ENCODE results near the gene BTBD2.

The BTBD2 gene

DNA sequence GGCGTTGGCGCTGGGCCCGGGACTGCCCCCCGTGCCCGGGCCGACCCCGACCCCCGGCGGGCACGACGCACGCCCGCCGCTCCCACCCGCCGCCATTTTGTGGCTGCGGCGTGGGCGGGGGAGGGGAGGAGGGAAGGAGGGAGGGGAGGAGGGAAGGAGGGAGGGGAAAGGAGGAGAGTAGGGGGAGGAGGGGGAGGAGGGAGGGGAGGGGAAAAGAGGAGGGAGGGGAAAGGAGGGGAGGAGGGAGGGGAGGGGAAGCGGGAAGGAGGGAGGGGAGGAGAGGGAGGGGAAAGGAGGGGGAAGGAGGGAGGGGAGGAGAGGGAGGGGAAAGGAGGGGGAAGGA lies at the start of gene BTBD2:
Gene BTBD2, minus strand, starts transcription at position 107 of the 343 bp plus-strand sequence. Its CDS starts 11 bp downstream, at position 96.
- DNase-seq (ENCODE audit: low read depth), result no peak

DNA sequence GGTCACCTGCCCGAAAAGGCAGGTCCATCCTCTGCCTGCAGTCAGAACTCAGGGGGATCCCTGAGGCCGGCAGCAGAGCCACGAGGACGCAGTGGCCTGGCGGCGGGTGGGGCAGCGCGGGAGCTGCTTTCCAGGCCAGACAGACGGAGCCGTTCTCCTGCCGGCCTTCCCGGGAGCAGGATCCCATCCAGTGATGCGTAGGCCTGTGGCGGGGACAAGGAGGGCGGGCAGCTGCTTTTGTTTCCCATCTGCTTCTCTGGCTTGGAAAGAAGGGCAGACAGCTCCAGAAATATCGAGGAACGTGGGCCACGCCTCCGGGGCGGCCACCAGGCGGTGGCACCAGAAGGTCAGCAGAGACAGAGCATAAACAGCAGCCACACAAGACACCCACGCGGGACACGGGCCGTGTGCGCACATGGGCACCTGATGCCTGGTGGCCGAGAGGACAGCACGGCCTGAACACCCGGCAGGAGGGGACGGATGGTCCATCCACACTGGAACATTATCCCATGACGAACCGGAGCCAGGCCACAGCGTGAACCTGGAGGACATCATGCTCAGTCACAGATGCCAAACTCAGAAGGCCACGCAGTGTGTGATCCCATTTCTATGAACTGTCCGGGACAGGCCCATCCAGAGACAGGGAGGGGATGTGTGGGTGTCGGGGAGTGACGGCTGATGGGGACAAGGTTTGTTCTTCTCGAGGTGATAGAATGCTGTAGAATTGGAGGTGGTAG lies 49.4 kb upstream of the BTBD2 start:
- no peak for DNase-seq (ENCODE audit: low read depth)

DNA sequence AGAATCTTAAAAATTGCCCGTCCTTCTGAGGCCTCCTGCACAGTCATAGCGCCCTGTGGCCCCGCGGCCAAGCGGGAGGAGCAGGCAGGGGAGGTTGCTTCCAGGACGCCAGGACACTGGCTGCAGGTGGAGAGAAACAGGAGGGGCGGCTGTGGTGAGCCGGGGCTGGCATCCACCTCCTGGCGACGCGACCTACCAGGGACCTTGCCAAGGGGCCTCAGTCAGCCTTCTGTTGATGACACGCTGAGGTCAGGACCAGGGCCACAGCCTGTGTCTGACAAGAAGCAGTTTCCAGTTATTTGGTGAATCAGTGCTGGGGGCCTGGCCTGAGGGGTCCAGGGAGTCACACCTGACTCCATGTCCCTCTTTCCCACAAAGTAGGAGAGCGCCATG lies 48.9 kb upstream of the BTBD2 start:
- DNase-seq (ENCODE audit: low read depth), result no peak

DNA sequence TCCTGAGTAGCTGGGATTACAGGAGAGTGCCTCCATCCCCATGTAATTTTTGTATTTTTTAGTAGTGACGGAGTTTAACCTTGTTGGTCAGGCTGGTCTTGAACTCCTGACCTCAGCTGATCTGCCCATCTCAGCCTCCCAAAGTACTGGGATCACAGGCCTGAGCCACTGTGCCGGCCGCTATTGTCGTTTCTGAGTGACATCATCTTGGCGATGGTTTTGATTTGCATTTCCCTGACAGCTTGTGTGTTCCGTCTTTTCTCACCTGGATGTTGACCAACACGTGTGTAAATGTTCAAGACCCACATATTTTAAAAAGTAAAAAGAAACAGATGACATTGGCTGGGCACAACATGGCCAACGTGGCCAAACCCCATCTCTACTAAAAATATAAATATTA lies 48.3 kb upstream of the BTBD2 start:
- no peak for DNase-seq (ENCODE audit: low read depth)

DNA sequence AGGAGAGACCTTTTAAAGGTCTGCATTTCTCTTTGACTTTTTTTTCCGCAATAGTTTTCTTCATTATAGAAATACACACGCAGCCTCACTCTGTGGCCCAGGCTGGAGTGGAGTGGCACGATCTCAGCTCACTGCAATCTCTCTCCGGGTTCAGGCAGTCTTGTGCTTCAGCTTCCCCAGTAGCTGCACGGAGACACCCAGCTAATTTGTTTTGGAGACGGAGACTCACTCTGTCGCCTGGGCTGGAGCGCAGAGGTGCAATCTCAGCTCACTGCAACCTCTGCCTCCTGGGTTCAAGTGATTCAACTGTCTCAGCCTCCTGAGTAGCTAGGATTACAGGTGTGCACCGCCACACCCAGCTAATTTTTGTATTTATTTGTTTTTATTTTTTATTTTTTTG lies 47.3 kb upstream of the BTBD2 start:
- no peak for DNase-seq (ENCODE audit: low read depth)

DNA sequence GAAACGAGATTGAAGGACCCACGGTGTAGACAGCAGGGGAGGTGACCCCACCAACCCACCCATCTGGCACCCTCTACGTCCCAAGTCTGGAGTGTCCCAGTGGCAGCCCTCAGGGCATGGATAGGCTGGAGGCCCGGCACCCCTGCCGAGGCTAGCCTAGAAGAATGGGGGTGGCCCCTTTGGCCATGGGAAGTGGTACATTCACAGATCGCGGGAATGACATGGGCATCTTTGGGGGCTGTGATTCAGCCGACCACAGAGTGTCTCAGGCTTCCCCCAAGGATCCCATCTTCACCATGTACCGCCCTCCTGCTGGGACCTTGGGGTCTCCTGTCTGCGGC lies 46.8 kb upstream of the BTBD2 start:
- no peak for DNase-seq (ENCODE audit: low read depth)

DNA sequence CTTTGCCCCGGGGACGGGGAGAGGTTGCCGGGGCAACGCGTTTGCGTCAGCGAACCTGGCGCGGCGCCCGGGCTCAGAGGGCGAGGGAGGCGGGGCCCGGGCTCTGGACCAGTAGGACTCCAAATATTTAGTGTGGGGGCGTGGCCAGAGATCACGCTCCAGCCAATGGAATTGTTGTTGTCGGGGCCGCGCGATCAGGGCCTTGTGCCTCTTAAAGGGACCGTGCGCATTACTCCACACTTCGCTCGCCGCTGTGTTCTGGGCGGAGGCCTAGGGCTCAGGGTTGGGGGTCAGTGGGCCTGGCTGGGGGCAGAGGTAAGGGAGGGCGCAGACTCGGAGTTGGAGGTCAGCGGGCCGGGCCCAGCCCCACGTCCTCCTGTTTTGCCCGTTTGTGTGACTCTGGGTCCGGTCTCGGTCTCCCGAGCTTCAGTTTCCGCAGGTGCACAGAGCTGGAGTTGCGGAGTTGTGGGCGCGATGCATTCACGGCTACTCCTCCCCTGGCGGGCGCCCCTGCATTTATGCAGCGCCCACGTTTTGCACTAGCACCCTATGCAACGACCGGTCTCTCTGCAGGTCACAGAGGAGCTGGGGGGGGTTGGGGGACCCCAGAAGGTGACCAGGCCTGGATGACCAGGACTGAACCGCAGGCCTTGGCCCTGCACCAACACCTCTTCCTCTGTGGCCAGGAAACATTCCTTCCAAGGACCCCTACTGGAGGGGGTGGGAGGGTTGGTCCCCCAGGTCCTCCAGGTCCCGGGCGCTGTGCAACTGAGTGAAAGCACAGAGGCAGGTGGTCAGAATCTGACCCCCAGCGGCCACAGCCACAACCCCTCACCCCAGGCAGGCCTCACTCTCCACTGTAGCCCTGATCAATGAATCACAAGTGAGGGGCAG lies 46.2 kb upstream of the BTBD2 start:
- peak; percentile 88 for DNase-seq (ENCODE audit: low read depth)

DNA sequence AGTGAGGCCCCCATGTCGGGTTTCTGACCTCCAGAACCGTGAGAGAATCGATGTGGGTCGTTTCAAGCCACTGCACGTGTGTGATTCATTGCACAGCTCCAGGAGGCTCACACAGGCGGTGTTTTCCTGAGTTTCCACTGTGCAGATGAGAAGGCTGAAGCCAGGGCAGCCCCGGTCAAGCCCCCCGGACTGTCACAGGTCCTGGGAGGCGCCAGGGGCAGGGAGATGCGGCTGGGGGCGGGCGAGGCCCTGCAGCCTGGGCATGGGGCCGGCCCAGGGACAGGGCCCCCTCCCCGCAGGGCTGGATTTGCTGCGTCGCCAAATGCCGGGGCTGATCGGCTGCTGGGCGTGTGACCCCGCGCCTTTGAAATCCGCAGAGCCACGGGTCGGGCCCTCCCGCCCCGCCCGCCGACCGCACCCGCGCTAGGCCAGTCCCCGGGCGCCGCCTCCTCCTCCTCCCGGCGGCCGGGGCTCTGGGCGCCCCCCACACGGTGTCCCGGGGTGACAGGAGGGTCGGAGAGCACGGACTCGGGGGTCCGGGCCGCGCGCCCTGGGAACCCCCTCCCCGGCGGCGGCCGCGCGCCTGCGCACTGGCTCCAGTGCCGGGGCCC lies 45.5 kb upstream of the BTBD2 start:
- no peak for DNase-seq (ENCODE audit: low read depth)

DNA sequence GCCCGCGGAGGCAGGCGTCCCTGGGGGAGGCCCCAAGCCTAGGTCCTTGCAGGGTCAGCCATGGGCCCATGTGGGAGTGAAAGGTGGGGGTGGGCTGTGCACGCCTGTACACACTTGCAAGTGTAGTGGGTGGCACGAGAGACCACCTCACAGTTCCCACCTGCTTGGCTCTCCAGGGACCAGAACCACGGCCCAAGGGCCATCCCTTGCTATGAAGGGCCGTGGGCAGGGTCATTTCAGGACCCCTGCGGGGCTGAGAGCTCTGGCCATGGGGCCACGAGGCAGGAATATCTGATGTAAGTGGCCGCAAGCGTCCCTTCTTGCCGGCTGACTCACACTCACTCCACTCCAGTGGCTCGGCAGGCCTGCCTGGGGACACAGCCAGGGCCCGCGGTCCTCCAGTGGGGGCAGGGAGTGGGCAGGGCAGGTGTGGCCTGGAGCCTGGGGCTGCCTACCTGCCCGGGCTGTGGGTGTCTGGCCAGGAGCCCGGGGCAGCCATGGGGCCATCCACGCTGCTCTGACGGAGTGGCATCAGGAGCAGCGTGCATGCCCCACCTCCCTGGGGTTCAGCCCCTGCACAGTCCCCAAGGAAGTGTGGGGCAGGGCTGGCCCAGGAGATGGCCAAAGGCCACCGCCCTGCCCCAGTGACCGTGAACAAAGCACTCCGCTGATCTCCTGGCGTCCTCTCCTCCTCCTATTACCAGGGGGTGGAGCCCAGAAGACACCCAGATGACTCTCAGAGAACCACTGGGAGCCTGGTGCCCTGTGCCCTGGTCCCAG lies 44.1 kb upstream of the BTBD2 start:
- DNase-seq (ENCODE audit: low read depth), result no peak

DNA sequence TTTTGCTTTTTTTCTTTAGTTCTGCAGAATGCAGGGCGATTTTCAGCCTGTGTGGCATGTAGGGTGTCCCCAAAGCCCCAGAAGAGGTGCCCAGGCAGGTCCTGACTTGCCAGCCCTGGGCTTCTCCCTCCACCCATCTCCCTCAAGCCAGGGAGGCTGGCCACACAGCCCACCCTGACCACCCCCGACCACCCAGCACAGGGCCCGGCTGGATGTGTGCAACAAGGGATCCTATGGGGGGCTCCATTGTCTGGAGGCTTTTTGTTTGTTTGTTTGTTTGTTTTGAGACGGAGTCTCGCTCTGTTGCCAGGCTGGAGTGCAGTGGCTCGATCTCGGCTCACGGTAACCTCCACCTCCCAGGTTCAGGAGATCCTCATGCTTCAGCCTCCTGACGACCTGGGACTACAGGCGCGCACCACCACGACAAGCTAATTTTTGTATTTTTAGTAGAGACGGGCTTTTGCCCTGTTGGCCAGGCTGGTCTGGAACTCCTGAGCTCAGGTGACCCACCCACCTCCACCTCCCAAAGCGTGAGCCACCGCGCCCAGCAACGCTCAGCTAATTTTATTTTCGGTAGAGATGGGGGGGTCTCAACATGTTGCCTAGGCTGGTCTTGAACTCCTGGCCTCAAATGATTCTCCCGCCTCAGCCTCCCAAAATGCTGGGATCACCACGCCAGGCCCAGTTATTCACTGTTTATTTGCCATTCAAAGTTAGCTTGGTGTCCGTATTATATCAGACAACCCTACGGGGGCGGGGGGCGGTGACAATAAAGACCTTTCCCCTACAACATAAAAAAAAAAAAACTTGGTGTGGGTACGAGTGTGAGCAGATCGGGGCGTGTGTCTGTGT lies 43.3 kb upstream of the BTBD2 start:
- no peak for DNase-seq (ENCODE audit: low read depth)

DNA sequence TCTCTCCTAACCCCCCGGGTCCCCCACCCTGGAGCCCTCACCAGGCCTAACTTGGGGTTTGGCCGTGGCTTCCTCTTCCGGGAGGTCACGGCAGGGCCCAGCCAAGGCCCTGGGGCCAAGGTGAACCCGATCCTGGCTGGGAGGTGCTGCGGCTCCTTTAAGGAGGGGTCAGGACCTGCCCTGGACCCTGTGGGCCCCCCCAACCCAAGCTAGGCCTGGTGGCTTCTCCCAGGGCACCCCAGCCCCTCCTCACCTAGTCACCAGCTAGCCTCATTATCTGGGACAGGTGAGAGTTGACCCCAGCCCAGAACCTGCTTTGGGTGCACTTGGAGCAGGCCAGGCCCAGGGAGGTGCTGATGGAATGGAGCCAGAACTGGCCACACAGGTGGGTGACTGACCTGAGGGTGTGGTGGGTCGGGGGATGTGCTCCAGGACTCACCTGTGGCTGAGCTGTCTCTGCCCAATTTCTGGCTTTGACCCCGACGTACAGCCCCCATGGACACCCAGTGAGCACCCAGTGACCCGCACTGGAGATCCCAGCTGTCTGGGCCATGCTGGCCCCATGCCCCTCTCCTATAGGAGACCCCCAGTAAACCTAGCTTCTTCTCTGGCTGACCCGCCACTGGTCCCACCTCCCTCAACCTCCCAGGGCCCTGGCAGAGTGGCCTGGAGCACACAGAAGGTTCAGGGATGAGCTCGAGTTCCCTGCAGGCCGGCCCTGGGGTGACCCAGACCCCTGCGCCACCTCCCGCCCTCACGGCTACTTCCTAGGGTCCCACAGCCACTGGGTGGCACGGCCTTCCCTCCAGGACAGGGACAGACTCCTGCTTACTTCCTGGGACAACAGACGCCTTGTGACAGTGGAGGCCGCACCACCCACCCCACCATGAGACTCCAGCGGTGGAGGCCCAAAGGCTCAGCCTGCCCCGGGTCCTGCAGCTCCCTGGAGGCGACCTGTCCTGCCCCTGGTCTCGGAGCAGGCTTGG lies 42.3 kb upstream of the BTBD2 start:
- no peak for DNase-seq (ENCODE audit: low read depth)

DNA sequence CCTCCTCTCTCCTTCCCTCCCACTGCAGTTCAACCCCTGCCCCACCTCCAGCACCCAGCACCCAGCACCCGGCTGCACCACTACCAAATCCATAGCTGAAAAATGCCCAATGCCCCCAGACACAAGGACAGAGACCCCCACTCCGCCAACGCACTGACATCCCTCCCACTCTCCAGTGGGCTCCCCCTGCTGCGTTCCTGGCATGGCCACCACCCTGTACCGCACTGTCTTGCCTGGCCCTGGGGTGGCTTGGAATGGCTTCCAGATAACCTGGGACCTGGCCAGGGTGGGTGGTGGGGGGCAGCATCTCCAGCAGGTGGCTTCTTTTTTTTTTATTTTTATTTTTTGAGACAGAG lies 41.3 kb upstream of the BTBD2 start:
- DNase-seq (ENCODE audit: low read depth), result no peak

DNA sequence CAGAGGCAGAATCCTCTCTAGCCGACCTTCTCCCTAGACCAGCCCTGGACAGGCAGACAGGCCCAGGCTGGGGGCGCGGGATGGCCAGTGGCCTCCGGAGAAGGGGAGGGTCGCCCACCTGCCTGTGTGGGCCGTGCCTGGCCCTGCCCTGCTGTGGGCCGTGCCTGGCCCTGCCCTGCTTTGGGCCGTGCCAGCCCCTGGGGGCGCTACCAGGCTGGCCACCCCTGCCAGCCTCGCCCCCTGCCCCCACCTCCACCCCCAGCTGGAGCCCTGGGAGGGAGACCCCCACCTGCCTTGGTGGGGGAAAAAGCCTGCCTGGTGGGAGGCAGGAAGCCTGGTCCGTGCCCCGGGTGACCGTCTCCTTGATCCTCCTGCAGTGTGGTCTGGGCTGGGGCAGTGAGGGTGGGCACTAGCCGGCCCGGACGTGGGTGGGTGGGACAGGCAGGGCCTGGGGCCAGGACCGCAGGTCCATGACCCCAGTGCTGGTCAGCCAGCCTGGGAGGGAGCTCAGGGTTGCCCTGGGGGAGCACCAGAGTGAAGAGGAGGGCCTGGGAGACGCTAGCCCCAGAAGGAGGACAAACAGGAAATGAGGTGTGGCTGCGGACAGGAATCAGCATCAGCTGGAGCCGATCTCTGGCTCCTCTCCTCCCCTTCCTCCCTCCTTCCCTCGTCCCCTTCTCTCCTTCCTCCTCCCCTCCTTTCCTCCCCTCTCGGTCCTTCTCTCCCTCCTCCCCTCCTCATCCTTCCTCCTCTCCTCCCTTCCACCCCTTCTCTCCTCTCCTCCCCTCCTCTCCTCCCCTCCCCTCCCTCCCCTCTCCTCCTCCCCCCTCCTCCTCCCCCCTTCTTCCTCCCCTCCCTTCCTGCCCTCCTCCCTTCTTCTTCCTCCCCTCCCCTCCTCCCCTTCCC lies 40.7 kb upstream of the BTBD2 start:
- no peak for DNase-seq (ENCODE audit: low read depth)

DNA sequence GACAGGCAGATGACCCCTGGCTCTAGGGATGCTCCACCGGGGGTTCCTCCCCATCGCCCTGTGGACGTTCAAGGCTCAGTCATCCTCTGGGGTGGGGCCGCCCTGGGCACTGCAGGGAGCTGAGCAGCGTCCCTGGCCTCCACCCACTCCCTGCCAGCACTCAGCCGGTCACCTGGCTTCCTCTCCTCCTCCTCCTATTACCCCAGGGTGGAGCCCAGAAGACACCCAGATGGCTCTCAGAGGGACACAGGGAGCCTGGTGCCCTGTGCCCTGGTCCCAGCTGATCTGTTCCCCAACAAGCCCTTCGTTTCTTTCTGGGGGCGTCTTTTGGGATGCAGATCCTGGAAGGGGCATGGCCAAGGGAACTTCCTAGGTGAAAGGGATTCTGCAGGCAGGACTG lies 39.2 kb upstream of the BTBD2 start:
- no peak for DNase-seq (ENCODE audit: low read depth)

DNA sequence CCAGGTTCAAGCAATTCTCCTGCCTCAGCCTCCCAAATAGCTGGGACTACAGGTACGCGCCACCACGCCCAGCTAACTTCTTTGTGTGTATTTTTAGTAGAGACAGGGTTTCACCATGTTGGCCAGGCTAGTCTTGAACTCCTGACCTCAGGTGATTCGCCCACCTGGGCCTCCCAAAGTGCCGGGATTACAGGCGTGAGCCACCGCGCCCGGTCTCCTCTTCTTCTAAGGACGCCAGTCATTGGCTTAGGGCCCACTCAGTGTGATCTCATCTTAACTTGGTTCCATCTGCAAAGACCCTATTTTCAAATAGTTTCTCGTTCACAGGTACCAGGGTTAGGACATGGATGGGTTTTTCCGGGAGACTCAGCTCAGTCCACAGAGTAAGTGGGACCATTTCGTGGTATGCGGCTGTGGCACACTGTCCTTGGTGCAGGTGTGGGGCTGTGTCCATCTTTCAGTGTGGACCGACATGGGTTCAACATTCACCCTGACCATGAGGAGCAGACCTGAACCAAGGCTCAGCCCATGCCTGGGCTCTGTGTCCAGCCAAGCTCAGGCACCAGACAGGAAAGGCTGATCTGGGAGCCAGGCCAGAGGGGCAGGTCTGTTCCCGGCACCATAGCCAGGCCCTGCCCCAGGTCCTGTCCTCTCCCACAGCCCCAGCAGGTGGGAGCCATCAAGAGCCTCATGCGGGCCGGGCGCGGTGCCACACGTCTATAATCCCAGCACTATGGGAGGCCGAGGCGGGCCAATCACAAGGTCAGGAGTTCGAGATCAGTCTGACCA lies 38.3 kb upstream of the BTBD2 start:
- DNase-seq (ENCODE audit: low read depth), result no peak

DNA sequence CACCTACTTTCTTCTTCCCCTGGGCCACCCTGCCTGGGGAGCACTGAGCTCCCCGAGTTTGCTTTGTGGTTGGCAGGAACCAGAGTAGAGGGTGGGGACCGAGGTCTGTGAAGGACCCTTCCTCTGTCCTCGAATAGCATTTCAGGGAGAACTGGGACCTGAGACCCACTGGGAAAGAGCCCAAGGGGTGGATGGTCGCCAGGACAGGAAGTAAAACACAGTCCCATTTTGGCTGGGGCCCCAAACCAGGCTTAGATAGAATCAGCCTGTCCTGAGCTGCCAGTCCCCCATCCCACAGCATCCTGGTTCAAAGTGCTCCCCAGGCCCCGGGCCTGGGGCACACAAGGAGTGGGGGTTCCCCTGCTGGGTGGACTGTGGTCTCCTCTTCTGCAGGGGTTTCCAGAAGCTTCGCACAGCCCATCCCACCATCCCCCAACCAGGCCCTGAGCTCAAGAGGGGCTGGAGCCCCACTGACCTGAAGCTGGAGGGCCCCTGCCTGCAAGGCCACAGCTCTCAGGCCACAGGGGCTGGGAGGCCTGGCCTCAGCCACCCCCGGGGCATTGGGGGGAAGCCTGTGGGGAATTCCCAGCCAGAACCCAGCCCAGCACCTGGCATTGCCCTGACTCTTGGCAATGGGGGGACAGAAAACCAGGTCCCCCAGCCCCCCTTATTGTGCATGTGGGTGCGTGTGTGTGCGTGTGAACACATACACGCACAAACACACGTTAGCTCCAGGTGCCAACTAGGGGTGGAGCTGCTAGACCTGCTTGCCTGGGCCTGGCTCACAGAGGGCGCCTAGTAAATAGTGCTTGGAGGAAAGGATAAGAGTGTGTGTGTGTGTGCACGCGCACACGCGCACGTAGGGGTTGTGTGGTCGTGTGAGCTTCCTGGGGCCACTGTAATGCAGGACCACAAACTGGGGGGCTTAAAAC lies 36.5 kb upstream of the BTBD2 start:
- no peak for DNase-seq (ENCODE audit: low read depth)

Data from HS-27A (cell line).